ENCODE data around the gene IL10RA.
"Not testable (repeated sequence)": the region's sequence is repeated elsewhere in the genome, so short reads cannot be mapped to it uniquely, and the experiment has no call there.

The IL10RA gene

DNA sequence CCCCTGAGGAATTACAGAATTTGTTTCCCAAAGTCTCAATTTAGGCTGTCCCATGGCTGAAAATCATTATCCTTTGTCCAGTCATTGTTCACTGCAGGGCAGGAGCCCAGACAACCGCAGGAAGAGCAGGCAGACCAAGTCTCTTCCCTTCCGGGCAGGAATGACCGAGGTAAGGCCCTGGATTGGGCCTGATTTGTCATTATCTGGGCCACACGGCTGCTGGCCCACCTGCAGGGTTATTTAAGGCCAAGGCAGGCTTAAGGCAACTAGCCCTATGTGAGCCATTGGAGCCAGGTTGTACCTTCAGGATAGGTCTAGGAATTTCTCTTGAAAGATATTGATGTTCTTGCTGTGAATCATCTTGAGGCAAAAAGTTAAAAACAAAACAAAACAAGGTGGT is 9.7 kb upstream of the IL10RA start:
- no peak overlapping the region for H3K9ac ChIP-seq
- H3K27me3 ChIP-seq (ENCODE audit: control insufficient read depth, insufficient read depth, low read length), result no peaks in the 10 kb centered on the region
- no peak overlapping the region for H3K4me2 ChIP-seq (ENCODE audit: low read length)
- no peaks in the 10 kb centered on the region for H3K4me1 ChIP-seq
- H3K9me3 ChIP-seq (ENCODE audit: control insufficient read depth, low read length), result no peaks in the 10 kb centered on the region
- H2AFZ ChIP-seq, result no peak overlapping the region
- H3K36me3 ChIP-seq (ENCODE audit: control insufficient read depth, insufficient read depth, low read length), result no peaks in the 10 kb centered on the region
- no peak overlapping the region for H3K4me3 ChIP-seq (ENCODE audit: low read depth, low read length)
- no peaks in the 10 kb centered on the region for H3K79me2 ChIP-seq
- TF ChIP-seq CTCF (IDR thresholded peaks at IDR 0.05), result no peak
- no peak overlapping the region for H3K27ac ChIP-seq

GRCh38 chr11:117977029-117977428 is 9.2 kb upstream of the IL10RA start:
- Histone ChIP-seq H3K36me3 (ENCODE audit: control insufficient read depth, insufficient read depth, low read length) (no peaks in the 10 kb centered on the region), H3K4me2 (ENCODE audit: low read length) (no peak overlapping the region), H3K9ac (no peak overlapping the region), H3K27me3 (ENCODE audit: control insufficient read depth, insufficient read depth, low read length) (no peaks in the 10 kb centered on the region), H3K79me2 (no peaks in the 10 kb centered on the region), H3K27ac (no peak overlapping the region), H3K9me3 (ENCODE audit: control insufficient read depth, low read length) (no peaks in the 10 kb centered on the region), H3K4me3 (ENCODE audit: low read depth, low read length) (no peak overlapping the region), H2AFZ (no peak overlapping the region), H3K4me1 (no peaks in the 10 kb centered on the region)
- TF ChIP-seq CTCF (IDR thresholded peaks at IDR 0.05), result no peak

DNA sequence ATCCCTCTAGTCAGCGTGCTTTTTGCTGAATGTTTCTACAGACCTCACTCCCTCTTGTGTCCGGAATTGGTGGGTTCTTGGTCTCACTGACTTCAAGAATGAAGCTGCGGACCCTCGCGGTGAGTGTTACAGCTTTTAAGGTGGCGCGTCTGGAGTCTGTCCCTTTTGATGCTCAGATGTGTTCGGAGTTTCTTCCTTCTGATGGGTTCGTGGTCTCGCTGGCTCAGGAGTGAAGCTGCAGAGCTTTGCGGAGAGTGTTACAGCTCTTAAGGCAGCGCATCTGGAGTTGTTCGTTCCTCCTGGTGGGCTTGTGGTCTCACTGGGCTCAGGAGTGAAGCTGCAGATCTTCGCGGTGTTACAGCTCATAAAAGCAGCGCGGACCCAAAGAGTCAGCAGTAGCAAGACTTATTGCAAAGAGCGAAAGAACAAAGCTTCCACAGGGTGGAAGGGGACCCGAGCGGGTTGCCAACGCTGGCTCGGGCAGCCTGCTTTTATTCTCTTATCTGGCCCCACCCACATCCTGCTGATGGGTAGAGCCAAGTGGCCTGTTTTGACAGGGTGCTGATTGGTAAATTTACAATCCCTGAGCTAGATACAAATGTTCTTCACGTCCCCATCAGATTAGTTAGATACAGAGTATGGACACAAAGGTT is 8.5 kb upstream of the IL10RA start:
- not testable (repeated sequence) for H3K79me2 ChIP-seq; H2AFZ ChIP-seq; H3K4me3 ChIP-seq (ENCODE audit: low read depth, low read length); H3K36me3 ChIP-seq (ENCODE audit: control insufficient read depth, insufficient read depth, low read length); H3K27me3 ChIP-seq (ENCODE audit: control insufficient read depth, insufficient read depth, low read length); H3K4me2 ChIP-seq (ENCODE audit: low read length); H3K9ac ChIP-seq; H3K9me3 ChIP-seq (ENCODE audit: control insufficient read depth, low read length); H3K4me1 ChIP-seq; H3K27ac ChIP-seq

DNA sequence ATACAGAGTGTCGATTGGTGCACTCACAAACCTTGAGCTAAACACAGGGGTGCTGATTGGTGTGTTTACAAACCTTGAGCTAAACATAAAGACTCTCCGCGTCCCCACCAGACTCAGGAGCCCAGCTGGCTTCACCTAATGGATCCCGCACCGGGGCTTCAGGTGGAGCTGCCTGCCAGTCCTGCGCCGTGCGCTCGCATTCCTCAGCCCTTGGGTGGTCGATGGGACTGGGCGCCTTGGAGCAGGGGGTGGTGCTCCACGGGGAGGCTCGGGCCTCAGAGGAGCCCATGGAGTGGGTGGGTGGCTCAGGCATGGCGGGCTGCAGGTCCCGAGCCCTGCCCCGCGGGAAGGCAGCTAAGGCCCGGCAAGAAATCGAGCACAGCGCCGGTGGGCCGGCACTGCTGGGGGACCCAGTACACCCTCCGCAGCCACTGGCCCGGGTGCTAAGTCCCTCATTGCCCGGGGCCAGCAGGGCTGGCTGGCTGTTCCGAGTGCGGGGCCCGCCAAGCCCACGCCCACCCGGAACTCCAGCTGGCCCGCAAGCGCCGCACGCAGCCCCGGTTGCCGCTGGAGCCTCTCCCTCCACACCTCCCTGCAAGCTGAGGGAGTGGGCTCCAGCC is 7.8 kb upstream of the IL10RA start:
- H3K4me3 ChIP-seq (ENCODE audit: low read depth, low read length); H3K27me3 ChIP-seq (ENCODE audit: control insufficient read depth, insufficient read depth, low read length); H2AFZ ChIP-seq; H3K4me1 ChIP-seq; H3K9ac ChIP-seq; H3K27ac ChIP-seq; H3K36me3 ChIP-seq (ENCODE audit: control insufficient read depth, insufficient read depth, low read length); H3K9me3 ChIP-seq (ENCODE audit: control insufficient read depth, low read length); H3K79me2 ChIP-seq; H3K4me2 ChIP-seq (ENCODE audit: low read length): not testable (repeated sequence)

DNA sequence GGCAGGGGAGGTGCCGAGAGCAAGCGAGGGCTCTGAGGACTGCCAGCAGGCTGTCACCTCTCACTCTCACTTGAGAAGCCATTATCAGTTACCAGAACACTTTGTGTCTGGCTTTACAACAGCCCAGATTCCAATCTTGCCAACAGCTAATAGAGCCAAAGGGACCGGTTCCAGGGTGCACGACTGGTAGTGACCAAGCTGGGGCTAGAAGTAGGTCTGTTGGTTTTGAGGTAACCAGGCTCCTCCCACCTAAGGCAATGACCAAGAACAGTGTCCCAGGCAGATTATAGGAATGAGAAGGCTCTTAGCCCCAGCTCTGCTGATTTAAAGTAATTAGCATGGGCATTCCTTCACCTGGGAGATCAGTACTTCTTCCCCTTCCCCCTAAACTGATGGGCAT is 7.2 kb upstream of the IL10RA start:
- Histone ChIP-seq H3K9ac (no peak overlapping the region), H3K4me2 (ENCODE audit: low read length) (no peak overlapping the region), H3K27ac (no peak overlapping the region), H3K27me3 (ENCODE audit: control insufficient read depth, insufficient read depth, low read length) (no peaks in the 10 kb centered on the region), H3K4me3 (ENCODE audit: low read depth, low read length) (no peak overlapping the region), H3K79me2 (no peaks in the 10 kb centered on the region), H3K9me3 (ENCODE audit: control insufficient read depth, low read length) (no peaks in the 10 kb centered on the region), H2AFZ (no peak overlapping the region), H3K4me1 (no peaks in the 10 kb centered on the region), H3K36me3 (ENCODE audit: control insufficient read depth, insufficient read depth, low read length) (no peaks in the 10 kb centered on the region)
- TF ChIP-seq CTCF (IDR thresholded peaks at IDR 0.05), result no peak
